Limb (tissue), 2 donors: ENCODE measurements around the gene CERK.

Source experiments
- DNase-seq, 2 donors: peaks; one replicate each; pipeline ENCODE4 v3.0.0-alpha.2; 2016; ENCODE audit errors: extremely low spot score in 2 of 2

CERK gene

GRCh38 chr22:46703171-46703995 is 34.7 kb downstream of the CERK start:
- no peak for DNase-seq

- DNase-seq: no peak
Measured at GRCh38 chr22:46701262-46701661, 36.8 kb downstream of the CERK start.

GRCh38 chr22:46699091-46699490 is 39.0 kb downstream of the CERK start:
- no peak for DNase-seq

- DNase-seq: no peak
Measured at GRCh38 chr22:46697811-46698515, 40.1 kb downstream of the CERK start.

GRCh38 chr22:46696614-46697013 is 41.4 kb downstream of the CERK start:
- DNase-seq: no peak

GRCh38 chr22:46696229-46696518 is 41.9 kb downstream of the CERK start:
- peak in 1 of 2 donors; percentile 27 for DNase-seq

- no peak for DNase-seq
Measured at GRCh38 chr22:46695346-46696228, 42.5 kb downstream of the CERK start.

- no peak for DNase-seq
Measured at GRCh38 chr22:46694416-46695170, 43.5 kb downstream of the CERK start.

GRCh38 chr22:46693634-46694415 is 44.2 kb downstream of the CERK start:
- no peak for DNase-seq

GRCh38 chr22:46691571-46691970 is 46.5 kb downstream of the CERK start:
- DNase-seq: no peak

GRCh38 chr22:46690146-46690545 is 47.9 kb downstream of the CERK start:
- no peak for DNase-seq

- peak in 1 of 2 donors; percentile 23 for DNase-seq
Measured at GRCh38 chr22:46688949-46689348, 49.1 kb downstream of the CERK start.

GRCh38 chr22:46687460-46687859 is 50.6 kb downstream of the CERK start:
- no peak for DNase-seq

GRCh38 chr22:46687048-46687444 is 51.0 kb downstream of the CERK start:
- DNase-seq: no peak

GRCh38 chr22:46686221-46687047 is 51.6 kb downstream of the CERK start:
- no peak for DNase-seq

- DNase-seq: no peak
Measured at GRCh38 chr22:46684706-46685105, 53.3 kb downstream of the CERK start.

- DNase-seq: no peak
Measured at GRCh38 chr22:46682011-46682731, 55.9 kb downstream of the CERK start.

- DNase-seq: no peak
Measured at GRCh38 chr22:46681010-46681409, 57.0 kb downstream of the CERK start.

GRCh38 chr22:46679706-46680269 is 58.3 kb downstream of the CERK start:
- DNase-seq: no peak
